HUDEP-2 (cell line): ENCODE results near the gene CDH13.

Experiments used
- DNase-seq, 76 experiments: peaks; one replicate each; lab custom pipeline; 2025; ENCODE audit not compliant: unreplicated experiment in 76 of 76; lab: John Stamatoyannopoulos, UW

Gene CDH13

DNA sequence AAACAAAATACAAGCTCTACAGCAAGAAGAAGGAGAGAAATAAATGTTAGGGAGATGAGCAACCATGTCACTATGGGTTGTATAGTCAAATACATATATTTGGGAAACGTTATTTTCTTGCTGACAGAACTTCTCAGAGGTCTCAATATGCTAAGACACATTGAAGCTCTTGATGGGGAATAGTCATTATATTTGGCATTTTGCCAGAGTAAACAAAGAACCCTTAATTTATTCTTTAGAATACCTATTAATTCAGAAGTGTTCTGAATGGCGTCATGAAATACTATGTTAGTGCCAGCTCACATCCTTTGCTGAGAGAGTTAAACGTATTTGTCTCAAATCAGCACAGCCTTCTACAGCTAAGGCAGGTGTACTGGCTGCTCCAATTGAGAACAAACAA is 458.9 kb downstream of the CDH13 start:
- no peak for DNase-seq

DNA sequence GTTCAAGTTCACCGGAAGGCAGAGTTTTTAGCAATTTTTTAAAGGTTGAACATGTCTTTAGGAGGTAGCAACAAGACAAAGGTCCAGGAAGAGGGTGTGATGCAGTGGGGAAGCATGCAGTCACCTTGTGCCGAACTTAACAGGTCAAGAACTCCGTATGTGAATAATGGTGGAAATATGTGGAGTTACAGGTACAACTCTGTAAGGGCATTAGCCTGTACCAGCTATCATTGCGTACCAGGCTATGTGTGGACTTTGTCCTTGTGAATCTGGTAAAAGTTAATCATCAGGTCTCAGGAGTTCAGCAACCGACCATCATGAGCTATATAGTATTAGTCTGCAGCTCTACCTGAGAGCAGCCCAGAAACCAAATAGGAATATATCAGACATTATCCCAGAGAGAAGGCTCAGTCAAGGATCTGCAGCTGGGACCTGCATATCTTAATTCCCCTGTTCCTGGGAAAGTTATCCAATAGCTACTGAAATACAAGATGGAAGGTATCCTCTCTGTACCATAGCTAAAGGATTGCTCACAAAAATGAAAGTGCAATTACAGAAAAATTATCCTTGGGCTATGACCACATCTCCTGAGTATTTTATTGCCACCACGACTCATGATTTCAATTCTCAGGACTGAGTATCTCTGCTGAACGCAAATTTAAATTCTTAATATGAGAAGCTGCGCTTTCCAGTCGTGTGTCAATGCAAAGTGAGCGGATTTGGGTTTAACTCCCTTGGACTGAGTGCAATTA is 469.3 kb downstream of the CDH13 start:
- no peak for DNase-seq

DNA sequence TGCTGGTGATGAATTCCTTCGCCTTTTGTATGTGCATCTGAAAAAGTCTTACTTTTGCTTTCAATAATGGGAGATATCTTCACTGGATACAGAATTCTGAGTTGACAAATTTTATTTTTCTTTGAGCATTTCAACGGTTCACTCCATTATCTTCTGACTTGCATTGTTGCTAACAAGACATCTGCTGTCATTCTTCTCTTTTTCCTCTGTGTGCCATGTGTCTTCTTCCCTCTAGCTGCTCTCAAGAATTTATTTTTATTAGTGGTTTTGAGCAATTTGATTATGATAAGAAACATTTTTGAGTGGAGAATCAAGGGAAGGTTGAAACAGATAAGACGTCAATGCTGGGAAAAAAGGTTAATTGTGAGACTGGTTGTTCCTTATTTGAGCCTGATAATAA is 471.8 kb downstream of the CDH13 start:
- DNase-seq = no peak

DNA sequence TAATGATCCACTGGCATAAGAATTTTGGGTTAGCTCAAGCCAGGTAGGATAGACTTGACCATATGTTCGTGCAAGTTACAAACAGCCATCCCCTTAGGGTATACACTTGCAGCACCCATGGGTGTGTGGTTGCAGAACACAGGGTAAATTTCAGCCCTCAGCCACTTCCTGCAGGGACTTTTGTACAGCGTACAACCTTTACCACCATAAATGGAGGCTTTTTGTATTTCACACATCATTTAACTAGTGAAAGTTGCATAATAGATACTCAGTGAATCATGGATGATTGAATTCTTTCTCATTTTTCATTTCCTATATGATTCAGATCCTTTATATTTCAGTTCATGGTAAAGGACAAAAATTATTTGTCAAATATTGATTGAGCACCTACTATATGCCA is 473.9 kb downstream of the CDH13 start:
- no peak for DNase-seq

DNA sequence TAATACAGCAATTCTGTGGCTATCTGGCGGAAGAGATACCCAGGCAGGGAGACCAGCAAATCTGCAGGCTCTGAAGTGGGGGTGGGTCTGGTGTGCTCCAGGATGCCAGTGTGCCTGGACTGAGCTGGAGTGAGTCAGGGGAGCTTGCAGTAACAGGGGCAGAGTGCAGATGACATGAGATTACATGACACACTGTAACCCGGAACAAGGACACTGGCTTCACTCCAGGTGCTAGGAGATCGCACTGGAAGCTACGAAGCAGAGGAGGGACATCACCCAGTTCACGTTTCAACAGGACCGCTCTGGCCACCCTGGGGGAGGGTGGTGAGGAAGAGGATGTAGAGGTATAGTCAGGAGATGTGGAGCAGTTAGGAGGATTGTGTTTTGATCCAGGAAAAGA is 475.6 kb downstream of the CDH13 start:
- DNase-seq = no peak

DNA sequence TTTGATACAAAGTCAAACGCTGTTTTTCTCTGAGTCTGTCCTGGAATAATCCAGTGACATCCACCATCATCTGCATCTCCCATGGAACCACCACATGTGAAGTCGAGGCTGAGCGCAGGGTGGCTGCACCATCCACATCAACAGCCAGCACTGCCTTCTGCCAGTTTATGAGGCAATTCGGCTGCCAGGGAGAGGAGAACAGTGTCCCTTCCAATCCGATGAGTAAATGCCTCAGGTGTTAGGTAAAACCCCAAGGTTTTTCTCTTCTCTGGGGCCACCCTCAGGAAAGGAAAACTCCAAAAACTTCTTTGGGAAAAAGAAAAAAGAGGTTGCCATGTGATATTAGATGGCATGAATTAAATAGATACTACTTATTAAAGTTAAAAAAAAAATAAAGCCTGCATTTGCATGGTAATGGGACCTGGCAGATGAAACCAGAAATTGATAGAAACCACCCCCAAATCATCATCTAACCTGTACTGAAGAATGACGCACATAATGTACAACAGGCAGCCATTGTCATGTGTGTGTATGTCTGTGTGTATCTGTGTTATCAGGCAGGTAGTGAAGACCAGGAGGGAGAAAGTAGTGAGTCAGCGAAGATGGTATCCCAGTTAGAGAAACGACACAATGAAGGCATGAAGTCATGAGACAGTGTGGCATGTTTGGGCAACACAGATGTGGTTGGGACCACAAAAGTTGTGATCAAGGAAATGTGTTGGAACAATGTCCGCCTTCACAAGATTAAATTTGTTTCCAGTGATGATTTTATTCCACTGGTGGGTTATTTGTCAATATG is 478.7 kb downstream of the CDH13 start:
- DNase-seq = no peak

DNA sequence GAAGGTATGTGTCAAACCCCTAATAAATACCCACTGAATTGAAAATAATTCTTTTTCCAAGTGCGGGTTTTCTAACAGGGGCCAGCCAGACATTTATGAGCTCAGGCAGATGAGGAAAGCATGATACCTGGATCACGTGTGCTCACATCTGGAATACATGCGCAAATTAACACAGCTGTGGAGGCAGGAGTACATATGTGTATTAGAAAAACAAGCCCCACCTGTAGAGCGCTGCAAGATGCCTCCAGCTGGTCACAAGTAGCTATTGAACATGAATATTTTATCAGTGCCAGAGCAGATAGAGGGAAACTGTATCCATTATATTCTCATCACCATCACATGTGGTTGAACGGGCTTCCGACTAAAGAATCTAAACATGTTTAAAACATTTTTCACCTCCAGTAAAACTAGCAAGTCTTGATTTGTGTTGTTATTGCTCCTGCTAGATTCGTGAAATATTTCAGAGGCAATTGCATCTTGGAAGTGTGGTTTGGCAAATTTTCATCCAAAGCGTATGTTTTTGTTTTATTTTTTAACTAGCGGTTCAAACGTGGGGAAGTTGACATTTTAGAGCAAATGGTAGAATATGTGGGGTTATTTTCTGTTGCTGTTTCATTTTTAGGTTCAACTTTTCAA is 482.8 kb downstream of the CDH13 start:
- no peak for DNase-seq

DNA sequence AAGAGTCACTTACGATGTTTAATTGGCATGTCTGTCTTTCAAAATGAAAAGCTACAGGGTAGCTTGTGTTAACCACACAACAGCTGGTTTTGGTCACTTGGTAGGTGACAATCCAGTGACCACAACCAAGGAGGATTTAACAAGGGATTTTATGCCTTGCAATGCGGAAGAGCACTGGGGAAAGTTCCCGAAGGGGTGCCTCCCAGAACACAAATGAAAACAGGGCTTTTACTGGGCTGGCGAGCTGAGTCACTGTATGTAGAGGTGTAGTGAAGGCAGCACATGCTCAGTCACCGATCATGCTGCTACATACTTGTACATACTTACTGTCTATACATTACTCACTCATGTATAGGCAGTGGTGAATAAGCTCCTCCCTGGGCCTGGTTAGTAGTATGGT is 483.5 kb downstream of the CDH13 start:
- no peak for DNase-seq

DNA sequence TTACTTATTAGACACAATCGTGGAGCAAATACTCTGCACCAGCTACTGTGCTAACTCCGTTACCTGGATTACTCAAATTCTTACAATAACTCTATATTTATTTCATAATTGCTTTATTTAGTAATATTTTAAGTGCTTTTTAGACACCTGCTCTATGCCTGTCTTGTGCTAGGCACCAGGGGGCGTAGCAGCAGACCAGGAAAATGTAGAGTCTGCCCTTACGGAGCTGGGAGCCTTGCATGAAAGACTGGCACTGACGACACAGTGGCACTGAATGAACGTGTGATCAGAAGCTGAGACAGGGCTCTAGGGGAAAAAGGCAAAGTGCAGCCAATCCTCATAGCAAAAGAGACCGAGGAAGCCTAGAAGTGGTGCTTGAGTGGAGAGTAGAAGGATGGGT is 486.5 kb downstream of the CDH13 start:
- DNase-seq = peak in 4 of 76 experiments; percentile 1 to 4 (median 2)

DNA sequence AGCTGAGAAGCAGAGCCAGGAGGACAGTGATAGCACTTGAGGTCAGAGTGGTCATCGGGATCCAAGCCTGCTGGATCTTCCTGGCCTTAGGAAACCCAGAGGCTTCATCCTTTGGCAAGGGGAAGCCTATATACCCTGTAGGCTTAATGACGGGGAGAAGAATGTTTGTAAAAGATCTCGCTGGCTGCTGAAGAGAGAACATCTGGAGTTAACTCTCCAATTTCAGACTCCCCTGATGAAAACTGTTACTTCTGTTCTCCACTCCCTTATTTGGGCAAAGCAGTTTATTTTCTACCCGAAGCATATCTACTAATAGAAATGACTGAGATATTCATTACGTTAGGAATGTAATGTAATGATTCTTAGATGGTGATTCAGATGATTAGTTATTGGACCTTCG is 487.0 kb downstream of the CDH13 start:
- no peak for DNase-seq

DNA sequence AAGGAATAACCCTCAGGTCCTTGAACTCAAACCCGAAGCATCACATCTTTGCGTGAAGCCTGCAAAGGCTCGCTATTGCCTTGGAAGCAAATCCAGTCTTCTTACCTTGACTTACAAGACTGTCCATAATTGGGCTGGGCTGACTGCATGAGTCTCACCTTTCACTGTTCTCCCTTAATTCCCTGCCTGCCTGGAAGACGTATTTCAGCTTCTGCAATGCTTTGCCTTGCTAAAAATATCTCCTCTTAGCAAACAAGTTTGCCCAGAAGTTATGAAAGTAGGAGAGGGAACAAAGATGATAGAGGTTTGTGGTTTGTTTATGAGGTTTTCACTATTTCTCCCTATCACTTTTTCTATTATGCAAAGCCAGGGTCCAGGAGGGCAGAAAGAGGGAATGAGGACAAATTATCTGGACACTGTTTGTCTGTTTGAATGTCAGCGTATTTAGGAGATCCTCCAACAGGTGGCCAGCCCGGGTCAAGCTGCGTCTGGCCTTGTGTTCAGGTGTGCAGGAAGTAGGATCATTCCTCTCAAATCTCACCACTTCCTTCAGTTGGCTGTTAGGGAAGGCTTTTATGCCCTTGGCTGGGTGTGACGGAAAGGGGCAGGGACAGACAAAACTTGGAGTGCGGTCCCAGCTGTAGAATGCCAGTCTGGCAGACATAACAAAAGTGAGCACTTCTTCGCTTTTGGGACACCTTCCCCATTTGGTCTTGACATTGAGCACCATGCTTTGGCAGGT is 488.9 kb downstream of the CDH13 start:
- no peak for DNase-seq

DNA sequence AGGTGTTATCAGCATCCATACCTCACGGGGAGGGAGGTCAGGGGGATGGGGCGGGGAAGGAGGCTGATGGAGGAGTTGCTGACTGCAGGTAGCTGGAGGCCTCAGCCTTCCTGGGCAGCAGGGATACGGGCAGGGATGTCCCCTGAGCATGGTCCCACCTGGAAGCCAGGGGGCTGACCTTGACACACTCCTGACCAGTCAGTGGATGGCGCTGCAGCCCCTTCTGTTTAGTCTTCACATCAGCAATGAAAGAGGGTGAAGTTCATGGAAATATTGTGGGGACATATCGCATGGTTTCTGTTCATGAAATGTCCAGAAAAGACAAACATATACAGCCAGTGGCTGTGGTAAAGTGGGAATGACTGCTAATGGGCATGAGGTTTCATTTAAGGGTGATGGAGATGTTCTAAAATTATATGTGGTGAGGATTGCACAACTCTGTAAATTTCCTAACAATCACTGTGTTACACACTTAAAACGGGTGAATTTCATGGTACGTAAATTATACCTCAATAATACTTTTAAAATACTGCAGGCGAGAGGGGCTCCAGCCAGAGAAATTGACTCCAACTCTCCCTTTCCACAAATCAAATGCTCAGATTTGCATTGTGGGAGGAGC is 489.6 kb downstream of the CDH13 start:
- DNase-seq = no peak

DNA sequence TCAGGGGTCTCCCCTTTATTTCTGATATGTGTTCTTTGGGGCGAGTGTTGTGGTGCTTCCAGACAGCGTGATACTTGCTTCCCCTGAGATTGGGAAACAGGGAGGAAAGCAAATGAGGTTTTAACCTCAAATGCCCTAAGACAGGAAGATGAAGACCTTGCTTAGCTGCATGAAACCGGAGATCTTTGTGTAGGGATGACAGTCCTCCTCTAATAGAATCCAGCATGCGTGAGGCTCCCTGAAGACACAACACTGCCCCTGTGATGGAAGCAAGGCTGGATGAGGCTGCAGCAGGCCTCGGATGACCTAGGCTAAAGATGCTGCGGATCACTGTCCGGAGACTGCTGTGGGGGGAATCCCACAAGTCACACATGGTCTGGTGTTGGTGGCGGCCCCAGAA is 491.0 kb downstream of the CDH13 start:
- no peak for DNase-seq

DNA sequence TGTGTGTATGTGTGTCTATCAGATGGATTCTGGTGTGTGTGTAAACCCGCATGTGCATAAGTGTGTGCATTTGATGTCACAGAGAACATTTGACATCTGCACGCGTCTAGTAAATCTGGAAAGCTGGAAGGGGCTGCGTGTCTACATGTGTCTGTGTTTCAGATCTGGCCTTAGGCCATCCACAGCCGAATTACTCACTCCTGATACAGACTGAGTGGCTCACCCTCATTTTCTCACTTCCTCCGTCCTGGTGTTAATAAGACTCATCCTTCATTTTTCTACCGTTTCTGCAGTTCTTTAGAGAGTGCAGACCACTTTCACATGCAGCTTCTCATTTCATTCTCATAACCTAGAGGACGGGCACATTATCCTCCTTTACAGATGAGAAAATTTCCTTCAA is 491.6 kb downstream of the CDH13 start:
- no peak for DNase-seq

DNA sequence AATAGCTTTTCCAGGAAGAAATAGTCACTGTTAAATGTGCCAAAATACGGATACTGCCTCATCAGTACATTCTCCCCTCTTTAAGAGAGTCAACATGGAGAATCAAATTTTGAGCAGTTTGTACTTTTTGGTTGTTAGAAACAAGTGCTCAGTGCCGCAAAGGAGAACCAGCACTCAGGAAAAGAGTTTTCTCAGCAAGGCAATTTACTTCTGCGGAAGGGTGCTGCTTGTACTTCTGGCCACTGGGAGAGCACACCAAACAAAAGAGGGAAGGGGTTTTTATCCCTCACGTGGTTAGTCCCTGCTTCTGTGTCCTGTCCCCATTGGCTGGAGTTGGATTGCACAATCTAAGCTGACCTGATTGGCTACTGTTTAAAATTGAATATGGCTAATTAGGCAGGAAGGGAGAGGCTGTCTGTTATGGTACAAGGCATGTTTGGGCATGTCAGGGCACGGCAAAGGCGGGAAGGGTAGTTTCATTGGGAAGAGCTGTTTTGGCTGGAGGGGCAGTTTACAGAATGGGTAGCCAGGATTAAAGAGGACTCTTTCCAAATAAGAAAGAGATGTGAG is 499.3 kb downstream of the CDH13 start:
- DNase-seq = no peak

DNA sequence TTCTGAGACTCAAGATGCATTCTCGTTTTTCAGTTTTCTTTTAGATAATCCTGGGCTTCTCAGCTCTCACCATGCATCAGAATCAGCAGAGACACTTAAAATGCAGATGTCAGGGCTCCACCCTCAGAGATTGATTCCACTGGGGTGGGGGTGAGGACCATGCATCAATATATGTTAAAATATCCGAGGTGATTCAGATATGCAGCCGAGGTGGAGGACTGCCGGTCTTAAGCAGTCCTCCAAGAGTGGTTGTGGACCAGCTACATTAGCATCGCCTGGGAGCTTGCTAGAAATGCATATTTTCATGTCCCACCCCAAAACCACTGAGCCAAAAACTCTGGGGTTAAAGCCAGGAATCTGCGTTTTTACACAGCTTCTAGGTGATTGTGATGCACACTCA is 501.3 kb downstream of the CDH13 start:
- no peak for DNase-seq

DNA sequence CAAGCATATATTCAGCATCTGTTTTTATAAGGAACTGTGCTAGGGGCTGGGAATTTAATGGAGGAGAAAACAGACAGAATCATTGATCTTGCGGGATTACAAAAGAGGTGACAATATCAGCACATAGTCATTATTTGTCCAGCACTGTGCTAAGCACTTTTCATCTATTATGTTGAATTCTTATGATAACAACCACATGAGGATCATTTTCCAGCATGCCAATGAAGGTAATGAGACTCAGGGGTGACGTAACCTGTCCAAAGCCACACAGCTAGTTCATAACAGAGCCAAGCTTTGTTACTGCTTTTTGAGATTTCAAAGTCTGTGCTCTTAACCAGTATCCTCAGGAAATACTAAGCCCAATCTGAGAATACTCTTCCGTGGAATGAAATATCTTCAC is 503.3 kb downstream of the CDH13 start:
- DNase-seq = no peak

DNA sequence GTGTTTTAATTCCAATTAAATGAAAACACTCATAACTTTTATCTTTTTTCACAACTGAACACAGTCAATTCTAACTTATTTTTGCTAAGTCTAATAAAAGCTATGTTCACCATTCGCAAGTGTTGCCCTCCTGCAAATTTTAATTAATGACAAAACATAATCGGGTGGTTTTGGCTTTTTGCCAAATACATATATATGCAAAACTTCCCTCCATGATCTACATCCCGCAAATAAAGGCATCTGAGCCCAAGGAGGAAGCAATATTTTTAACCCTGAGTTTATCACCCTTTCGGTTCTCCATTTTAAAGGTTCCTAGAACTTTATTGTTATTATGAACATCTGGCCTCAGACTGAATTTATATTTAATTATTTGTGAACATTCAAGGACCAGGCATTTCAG is 507.9 kb downstream of the CDH13 start:
- no peak for DNase-seq

DNA sequence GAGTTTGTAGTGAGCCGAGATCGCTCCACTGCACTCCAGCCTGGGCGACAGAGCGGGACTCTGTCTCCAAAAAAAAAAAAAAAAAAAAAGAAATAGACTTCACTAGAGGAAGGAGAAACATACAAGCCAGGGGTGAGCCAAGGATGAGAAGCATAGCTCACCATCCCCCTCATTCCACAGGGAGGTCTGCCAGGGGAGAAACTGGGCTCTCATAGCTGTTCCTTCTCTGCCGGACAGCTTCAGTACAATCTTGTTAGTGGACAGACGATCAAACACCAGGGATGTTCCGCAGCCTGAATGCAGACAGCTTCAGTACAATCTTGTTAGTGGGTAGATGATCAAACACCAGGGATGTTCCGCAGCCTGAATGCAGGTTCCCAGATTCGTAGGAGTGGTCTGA is 509.6 kb downstream of the CDH13 start:
- DNase-seq = no peak

DNA sequence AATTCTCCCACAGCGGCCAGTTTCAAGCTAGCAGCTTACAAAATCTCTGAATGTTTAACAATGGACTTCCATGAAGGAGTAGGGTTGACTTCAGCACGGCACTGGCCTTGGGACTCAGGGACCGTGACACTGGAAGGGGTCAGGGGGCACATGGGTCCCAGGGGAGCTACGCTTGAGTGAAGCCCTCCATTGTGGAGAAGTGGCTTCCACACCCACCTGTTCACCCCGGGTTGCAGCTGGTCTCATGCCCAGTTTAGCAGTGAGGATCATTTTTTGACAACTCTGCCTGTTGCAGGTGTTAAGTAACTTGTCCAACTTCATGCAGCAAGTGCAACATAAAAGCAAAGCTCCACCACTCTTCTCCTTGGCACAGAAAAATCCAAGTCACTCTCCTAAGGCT is 510.2 kb downstream of the CDH13 start:
- DNase-seq = no peak
